Mesenchymal stem cell (in vitro differentiated cells and primary cell): ENCODE data around the gene ACAN.

Source experiments
- DNase-seq: peaks from one replicate; pipeline ENCODE4 v3.0.0-alpha.2; 2013
- H2AFZ ChIP-seq: one replicate; pipeline ENCODE4 v1.6.1; 2013; ENCODE audit warnings: low read depth, mild to moderate bottlenecking, control low read depth, inconsistent platforms, low read length, moderate library complexity
- H2AK5ac ChIP-seq: 2 replicates; pipeline ENCODE4 v1.6.1; 2013; ENCODE audit warnings: low read length, moderate library complexity, mild to moderate bottlenecking, inconsistent platforms; ENCODE audit not compliant: severe bottlenecking
- H2BK120ac ChIP-seq: one replicate; pipeline ENCODE4 v1.6.1; 2013; ENCODE audit warnings: low read depth, mild to moderate bottlenecking, inconsistent platforms, low read length, moderate library complexity
- H2BK12ac ChIP-seq, 2 experiments: one replicate each; pipeline ENCODE4 v1.6.1; 2013; ENCODE audit warnings: inconsistent platforms in 2 of 2, low read length in 2 of 2, mild to moderate bottlenecking in 2 of 2, moderate library complexity in 2 of 2, control low read depth in 1 of 2
- H2BK15ac ChIP-seq: one replicate; pipeline ENCODE4 v1.6.1; 2013; ENCODE audit warnings: mild to moderate bottlenecking, low read depth, inconsistent platforms; ENCODE audit not compliant: poor library complexity, severe bottlenecking
- H2BK5ac ChIP-seq: 2 replicates; pipeline ENCODE4 v1.6.1; 2013; ENCODE audit warnings: low read depth, mild to moderate bottlenecking, low read length, control low read depth, inconsistent platforms; ENCODE audit not compliant: poor library complexity, severe bottlenecking
- H3K14ac ChIP-seq, 2 experiments: one replicate each; pipeline ENCODE4 v1.6.1; 2013; ENCODE audit warnings: inconsistent platforms in 2 of 2, low read length in 2 of 2, control low read depth in 1 of 2, mild to moderate bottlenecking in 1 of 2, moderate library complexity in 1 of 2
- H3K18ac ChIP-seq, 2 experiments: one replicate each; pipeline ENCODE4 v1.6.1; 2013; ENCODE audit warnings: inconsistent platforms in 2 of 2, low read length in 2 of 2, control low read depth in 1 of 2, low read depth in 1 of 2, mild to moderate bottlenecking in 1 of 2
- H3K23ac ChIP-seq, 2 experiments: one replicate each; pipeline ENCODE4 v1.6.1; 2013; ENCODE audit warnings: inconsistent platforms in 2 of 2, low read length in 2 of 2, mild to moderate bottlenecking in 2 of 2, moderate library complexity in 2 of 2, control low read depth in 1 of 2
- H3K27ac ChIP-seq: 2 replicates; pipeline ENCODE4 v1.5.1; 2013; ENCODE audit warnings: mild to moderate bottlenecking, moderate library complexity, low read length, control low read depth, inconsistent platforms; ENCODE audit not compliant: poor library complexity, severe bottlenecking
- H3K27me3 ChIP-seq, 2 experiments: 2 replicates each; pipeline versions ENCODE4 v1.6.1 to v1.7.0; 2013; ENCODE audit warnings: low read length in 2 of 2, mild to moderate bottlenecking in 2 of 2, moderate library complexity in 2 of 2, control low read depth in 1 of 2, inconsistent platforms in 1 of 2; ENCODE audit not compliant: control insufficient read depth in 1 of 2, insufficient read depth in 1 of 2
- H3K36me3 ChIP-seq, 2 experiments: 2 replicates each; pipeline versions ENCODE4 v1.6.1 to v1.7.0; 2013; ENCODE audit warnings: low read length in 2 of 2, control low read depth in 1 of 2, inconsistent platforms in 1 of 2, low read depth in 1 of 2, mild to moderate bottlenecking in 1 of 2; ENCODE audit not compliant: insufficient read depth in 2 of 2, control insufficient read depth in 1 of 2
- H3K4ac ChIP-seq, 2 experiments: one replicate each; pipeline ENCODE4 v1.6.1; 2013; ENCODE audit warnings: inconsistent platforms in 2 of 2, low read length in 2 of 2, mild to moderate bottlenecking in 2 of 2, moderate library complexity in 2 of 2, control low read depth in 1 of 2, low read depth in 1 of 2
- H3K4me1 ChIP-seq: 2 replicates; pipeline ENCODE4 v1.6.1; 2013; ENCODE audit warnings: low read depth, low read length, control low read depth; ENCODE audit not compliant: control insufficient read depth, insufficient read depth
- H3K4me2 ChIP-seq: 2 replicates; pipeline ENCODE4 v1.6.1; 2013; ENCODE audit warnings: low read length, mild to moderate bottlenecking, inconsistent platforms; ENCODE audit not compliant: poor library complexity, severe bottlenecking
- H3K4me3 ChIP-seq, 2 experiments: 2 replicates each; pipeline versions ENCODE4 v1.5.1 to v1.7.0; 2013; ENCODE audit warnings: low read length in 2 of 2, mild to moderate bottlenecking in 2 of 2, control low read depth in 1 of 2, low read depth in 1 of 2; ENCODE audit not compliant: insufficient read depth in 1 of 2
- H3K79me1 ChIP-seq: replicated peaks from 2 replicates; pipeline ENCODE4 v1.6.1; 2013; ENCODE audit warnings: mild to moderate bottlenecking, control low read depth, low read length, inconsistent platforms; ENCODE audit not compliant: poor library complexity, severe bottlenecking
- H3K9ac ChIP-seq: 2 replicates; pipeline ENCODE4 v1.7.0; 2013; ENCODE audit warnings: mild to moderate bottlenecking, low read length, moderate library complexity
- H3K9me3 ChIP-seq: 2 replicates; pipeline ENCODE4 v1.7.0; 2013; ENCODE audit warnings: mild to moderate bottlenecking, low read length; ENCODE audit not compliant: control insufficient read depth
- H4K8ac ChIP-seq: one replicate; pipeline ENCODE4 v1.6.1; 2013; ENCODE audit warnings: inconsistent platforms, mild to moderate bottlenecking, low read length, moderate library complexity
- H4K91ac ChIP-seq: one replicate; pipeline ENCODE4 v1.6.1; 2013; ENCODE audit warnings: mild to moderate bottlenecking, low read length, inconsistent platforms
- WGBS: methylation state at CpG from one replicate; pipeline ENCODE4 v1.1.7; 2013; ENCODE audit warnings: mixed read lengths; 5-methylcytosine and 5-hydroxymethylcytosine counted together

Gene ACAN

DNA sequence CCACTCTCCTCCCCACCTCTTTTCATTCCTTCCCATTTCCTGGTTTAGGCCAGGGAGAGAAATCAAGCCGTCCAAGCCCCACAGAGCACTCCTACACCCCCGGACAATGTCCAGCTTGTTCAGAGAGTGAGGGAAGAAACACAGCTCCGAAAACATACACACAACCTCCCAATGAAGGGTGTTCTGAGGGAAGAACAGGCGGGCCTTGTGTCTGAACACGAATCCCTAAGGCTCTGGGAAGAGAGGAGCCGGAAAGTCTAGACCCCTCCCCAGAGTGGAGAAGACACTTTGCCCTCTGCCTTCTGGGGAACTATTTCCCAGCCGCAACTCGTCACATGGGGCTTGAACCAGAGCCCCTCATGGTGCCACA, 30.5 kb downstream of the ACAN start:
- no peak overlapping the region for H2BK5ac ChIP-seq
- no peak overlapping the region for H3K27ac ChIP-seq
- WGBS: 29% methylated on average over 8 of the region's 8 CpGs
- no peak for DNase-seq
- H3K4ac ChIP-seq: no peak overlapping the region
- no peak overlapping the region for H3K4me2 ChIP-seq
- H3K9ac ChIP-seq: peak overlapping the region; percentile 47
- H3K27me3 ChIP-seq: peaks cover 9 to 14% of the 10 kb centered on the region in 2 experiments
- H3K4me1 ChIP-seq: no peaks in the 10 kb centered on the region
- H2AK5ac ChIP-seq: no peak overlapping the region
- H3K23ac ChIP-seq: no peak overlapping the region
- H2BK12ac ChIP-seq: no peak overlapping the region
- H3K14ac ChIP-seq: no peak overlapping the region
- H4K8ac ChIP-seq: no peak overlapping the region
- H2BK120ac ChIP-seq: no peak overlapping the region
- H3K9me3 ChIP-seq: no peaks in the 10 kb centered on the region
- H3K79me1 ChIP-seq: no peaks in the 10 kb centered on the region
- no peak overlapping the region for H2AFZ ChIP-seq
- H2BK15ac ChIP-seq: no peak overlapping the region
- no peak overlapping the region for H3K18ac ChIP-seq
- H3K4me3 ChIP-seq: no peak overlapping the region
- H3K36me3 ChIP-seq: no peaks in the 10 kb centered on the region
- no peak overlapping the region for H4K91ac ChIP-seq

GRCh38 chr15:88834211-88834812, 31.1 kb downstream of the ACAN start:
- H3K27me3 ChIP-seq: peaks cover 11 to 15% of the 10 kb centered on the region in 2 experiments
- H3K27ac ChIP-seq: no peak overlapping the region
- WGBS: 41% methylated on average over 12 of the region's 14 CpGs
- peak; percentile 50 for DNase-seq
- no peak overlapping the region for H2AFZ ChIP-seq
- no peak overlapping the region for H3K4me3 ChIP-seq
- H2BK15ac ChIP-seq: no peak overlapping the region
- H3K4me2 ChIP-seq: no peak overlapping the region
- no peaks in the 10 kb centered on the region for H3K4me1 ChIP-seq
- H2AK5ac ChIP-seq: no peak overlapping the region
- H3K4ac ChIP-seq: no peak overlapping the region
- no peak overlapping the region for H2BK120ac ChIP-seq
- no peak overlapping the region for H3K14ac ChIP-seq
- H3K9me3 ChIP-seq: no peaks in the 10 kb centered on the region
- H3K9ac ChIP-seq: peak overlapping the region; percentile 14
- no peaks in the 10 kb centered on the region for H3K79me1 ChIP-seq
- H2BK12ac ChIP-seq: no peak overlapping the region
- no peaks in the 10 kb centered on the region for H3K36me3 ChIP-seq
- no peak overlapping the region for H2BK5ac ChIP-seq
- H4K8ac ChIP-seq: no peak overlapping the region
- H3K18ac ChIP-seq: no peak overlapping the region
- no peak overlapping the region for H4K91ac ChIP-seq
- no peak overlapping the region for H3K23ac ChIP-seq

DNA sequence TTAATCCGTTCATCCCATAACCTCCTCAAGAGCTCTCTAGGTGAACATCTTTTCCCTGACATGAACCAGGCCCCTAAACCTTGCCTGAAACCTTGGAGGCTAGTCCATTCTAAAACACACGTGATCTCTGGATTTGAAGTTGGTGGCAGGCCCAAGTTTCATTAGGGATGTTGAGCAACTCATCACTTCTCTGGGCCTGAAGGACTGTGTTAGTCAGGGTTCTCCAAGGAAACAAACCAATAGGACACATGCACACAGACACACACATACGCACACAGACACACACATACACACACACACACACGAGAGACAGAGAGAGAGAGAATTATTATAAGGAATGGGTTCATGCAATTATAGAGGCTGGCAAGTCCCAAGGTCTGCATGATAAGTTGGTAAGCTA, 31.9 kb downstream of the ACAN start:
- H3K14ac ChIP-seq: no peak overlapping the region
- H2AK5ac ChIP-seq: no peak overlapping the region
- H3K36me3 ChIP-seq: no peaks in the 10 kb centered on the region
- no peak overlapping the region for H4K8ac ChIP-seq
- H4K91ac ChIP-seq: no peak overlapping the region
- H3K27me3 ChIP-seq: peaks cover 5 to 19% of the 10 kb centered on the region in 2 experiments
- H3K9me3 ChIP-seq: no peaks in the 10 kb centered on the region
- no peak overlapping the region for H2BK12ac ChIP-seq
- no peak overlapping the region for H3K4ac ChIP-seq
- H3K18ac ChIP-seq: no peak overlapping the region
- no peak for DNase-seq
- H3K79me1 ChIP-seq: no peaks in the 10 kb centered on the region
- no peaks in the 10 kb centered on the region for H3K4me1 ChIP-seq
- H2BK120ac ChIP-seq: no peak overlapping the region
- no peak overlapping the region for H2BK5ac ChIP-seq
- H2BK15ac ChIP-seq: no peak overlapping the region
- H3K23ac ChIP-seq: no peak overlapping the region
- H2AFZ ChIP-seq: no peak overlapping the region
- H3K27ac ChIP-seq: no peak overlapping the region
- no peak overlapping the region for H3K4me3 ChIP-seq
- H3K9ac ChIP-seq: peak overlapping the region; percentile 20
- H3K4me2 ChIP-seq: no peak overlapping the region
- WGBS: 90% methylated on average over 2 of the region's 4 CpGs

DNA sequence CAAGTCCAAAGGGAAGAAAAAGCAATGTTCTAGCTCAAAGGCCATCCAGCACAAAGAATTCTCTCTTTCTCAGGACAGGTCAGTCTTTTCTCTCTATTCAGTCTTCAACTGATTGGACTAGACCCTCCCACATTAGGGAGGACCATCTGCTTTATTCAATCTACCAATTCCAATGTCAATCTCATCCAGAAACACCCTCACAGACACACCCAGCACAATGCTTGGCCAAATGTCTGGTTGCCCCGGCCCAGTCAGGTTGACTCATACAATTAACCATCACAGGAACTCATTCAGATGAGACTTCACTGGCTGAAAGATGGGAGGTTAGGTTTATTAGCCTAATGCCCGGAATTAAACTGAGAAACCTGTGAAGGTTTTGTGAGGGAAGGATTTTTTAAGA, 32.4 kb downstream of the ACAN start:
- H3K4ac ChIP-seq: no peak overlapping the region
- H3K9me3 ChIP-seq: no peaks in the 10 kb centered on the region
- no peak overlapping the region for H3K4me3 ChIP-seq
- no peaks in the 10 kb centered on the region for H3K36me3 ChIP-seq
- no peak overlapping the region for H3K18ac ChIP-seq
- H4K91ac ChIP-seq: no peak overlapping the region
- H3K79me1 ChIP-seq: no peaks in the 10 kb centered on the region
- no peak overlapping the region for H2AFZ ChIP-seq
- no peak overlapping the region for H2BK5ac ChIP-seq
- H2BK12ac ChIP-seq: no peak overlapping the region
- H3K4me1 ChIP-seq: no peaks in the 10 kb centered on the region
- H3K14ac ChIP-seq: no peak overlapping the region
- H3K27ac ChIP-seq: no peak overlapping the region
- no peak overlapping the region for H3K23ac ChIP-seq
- H4K8ac ChIP-seq: no peak overlapping the region
- H2BK15ac ChIP-seq: no peak overlapping the region
- no CpG with 5 or more reads among the region's 2 CpGs for WGBS
- H3K27me3 ChIP-seq: peaks cover 5 to 19% of the 10 kb centered on the region in 2 experiments
- DNase-seq: no peak
- H3K4me2 ChIP-seq: no peak overlapping the region
- H2BK120ac ChIP-seq: no peak overlapping the region
- peak overlapping the region; percentile 20 for H3K9ac ChIP-seq
- no peak overlapping the region for H2AK5ac ChIP-seq
